WTC11 (cell line): ENCODE results near the gene KCTD20.

Experiments used
- ATF3 ChIP-seq: sonication (generic); formaldehyde crosslinking; conservative IDR thresholded peaks from 2 replicates; pipeline ENCODE4 v1.8.1; 2022; ENCODE audit warnings: mild to moderate bottlenecking, missing genetic modification reagents
- CTCF ChIP-seq: fragments of 200-600 bp; IDR thresholded peaks from 2 replicates; pipeline ENCODE4 v1.8.0; 2022; ENCODE audit warnings: antibody characterized with exemption
- E2F4 ChIP-seq: sonication (generic); formaldehyde crosslinking; IDR thresholded peaks from 2 replicates; pipeline ENCODE4 v1.8.1; 2022; ENCODE audit warnings: low read depth, mild to moderate bottlenecking, moderate library complexity, missing genetic modification reagents, borderline replicate concordance
- ELF4 ChIP-seq: sonication (generic); formaldehyde crosslinking; IDR thresholded peaks from 2 replicates; pipeline ENCODE4 v1.8.1; 2022; ENCODE audit warnings: low read depth, mild to moderate bottlenecking, moderate library complexity, missing genetic modification reagents
- ETV6 ChIP-seq: sonication (generic); formaldehyde crosslinking; IDR thresholded peaks from 2 replicates; pipeline ENCODE4 v1.8.1; 2022; ENCODE audit warnings: mild to moderate bottlenecking, missing genetic modification reagents
- FOXP1 ChIP-seq: sonication (generic); formaldehyde crosslinking; IDR thresholded peaks from 2 replicates; pipeline ENCODE4 v1.8.0; 2022; ENCODE audit warnings: missing genetic modification reagents, mild to moderate bottlenecking, moderate library complexity, borderline replicate concordance
- JAZF1 ChIP-seq: fragments of 250-450 bp; sonication (Bioruptor Pico); IDR thresholded peaks from 2 replicates; pipeline ENCODE4 v1.9.0; 2021; ENCODE audit warnings: moderate library complexity, mild to moderate bottlenecking, inconsistent platforms
- NR2C2 ChIP-seq: sonication (generic); formaldehyde crosslinking; IDR thresholded peaks from 2 replicates; pipeline ENCODE4 v1.8.0; 2022; ENCODE audit warnings: mild to moderate bottlenecking, missing genetic modification reagents
- TEAD4 ChIP-seq: sonication (generic); formaldehyde crosslinking; IDR thresholded peaks from 2 replicates; pipeline ENCODE4 v1.8.0; 2022; ENCODE audit warnings: mild to moderate bottlenecking, missing genetic modification reagents
- TP53 ChIP-seq: sonication (generic); formaldehyde crosslinking; IDR thresholded peaks from 2 replicates; pipeline ENCODE4 v1.8.1; 2023; ENCODE audit warnings: mild to moderate bottlenecking, missing genetic modification reagents
- USF1 ChIP-seq: sonication (generic); formaldehyde crosslinking; IDR thresholded peaks from 2 replicates; pipeline ENCODE4 v1.8.0; 2022; ENCODE audit warnings: mild to moderate bottlenecking, missing genetic modification reagents
- ZNF121 ChIP-seq: sonication (generic); formaldehyde crosslinking; IDR thresholded peaks from 2 replicates; pipeline ENCODE4 v1.8.0; 2023; ENCODE audit warnings: missing genetic modification reagents

- no peak for TF ChIP-seq CTCF
- TF ChIP-seq FOXP1 (CRISPR knock-in tag) = no peak
- TF ChIP-seq USF1 (CRISPR knock-in tag) = no peak
- TF ChIP-seq ZNF121 (CRISPR knock-in tag) = no peak
- TF ChIP-seq TP53 (CRISPR knock-in tag) = no peak
- TF ChIP-seq ETV6 (CRISPR knock-in tag) = no peak
- no peak for TF ChIP-seq ATF3 (CRISPR knock-in tag)
- no peak for TF ChIP-seq TEAD4 (CRISPR knock-in tag)
- TF ChIP-seq NR2C2 (CRISPR knock-in tag) = no peak
- TF ChIP-seq JAZF1 = no peak
- TF ChIP-seq ELF4 (CRISPR knock-in tag) = no peak
- TF ChIP-seq E2F4 (CRISPR knock-in tag) = no peak
Observed at GRCh38 chr6:36499918-36500317, 57.1 kb downstream of the KCTD20 start.
